Measurements from ENCODE around the gene CAMK2G. TPM values are rescaled to one million over a fixed set of nuclear protein-coding genes. Genes with fewer than 3 reads are reported as not detected.

Gene CAMK2G
- total RNA-seq, 1 donor from 2014 or later: 36.6 TPM

DNA sequence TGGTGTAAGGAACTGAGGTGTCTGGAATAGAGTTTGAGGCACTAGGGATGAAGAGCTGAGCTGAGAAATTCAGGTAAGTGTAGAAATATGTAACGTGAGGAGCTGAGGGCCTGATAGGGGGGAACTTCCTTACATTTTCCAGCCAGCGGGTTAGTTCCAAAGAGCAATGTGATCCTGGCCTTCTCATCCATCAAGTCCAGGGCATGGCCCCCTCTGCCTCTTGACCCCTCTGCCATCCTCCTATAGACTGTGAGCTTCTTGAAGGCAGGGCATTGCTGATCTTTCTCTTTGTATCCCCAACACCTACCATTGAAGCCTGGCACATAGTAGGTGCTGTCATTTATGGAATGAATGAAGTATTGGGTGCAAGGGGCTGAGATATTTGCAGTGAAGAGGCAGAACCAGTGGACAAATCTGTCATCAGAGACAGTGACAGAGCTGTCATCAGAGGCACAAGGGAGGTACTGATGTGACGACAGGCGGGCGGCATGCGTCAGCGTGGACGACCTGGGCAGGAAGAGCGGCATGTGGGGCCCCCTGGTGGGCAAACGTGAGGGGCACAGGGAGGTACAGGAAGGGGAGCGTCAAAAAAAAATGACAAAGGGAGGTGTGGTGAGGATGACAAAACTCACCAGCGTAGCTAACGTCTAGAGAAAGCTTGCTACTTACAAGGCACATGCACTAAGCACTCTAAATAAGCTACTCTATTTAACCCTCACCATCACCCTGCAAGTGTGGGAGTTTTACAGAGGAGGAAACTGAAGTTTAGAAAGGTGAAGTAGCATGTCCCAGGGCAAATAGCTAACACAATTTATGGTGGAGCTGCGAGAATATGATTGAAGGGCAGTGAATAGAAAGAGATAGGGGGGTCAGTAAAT is 5.2 kb upstream of the CAMK2G start:
- H3K36me3 ChIP-seq: no peaks in the 10 kb centered on the region
- peaks cover 11% of the 10 kb centered on the region for H3K27me3 ChIP-seq
- Mint-ChIP-seq H3K27ac (peak overlapping the region; percentile 6), H3K36me3 (no peaks in the 10 kb centered on the region), H3K4me1 (peaks cover 4% of the 10 kb centered on the region), H3K27me3 (ENCODE audit: insufficient read depth, low read depth) (peaks cover 12% of the 10 kb centered on the region), H3K4me3 (peak overlapping the region; percentile 7), H3K9me3 (no peaks in the 10 kb centered on the region)
- H3F3A ChIP-seq (ENCODE audit: low read depth): peaks cover 10% of the 10 kb centered on the region
- H3K9me3 ChIP-seq (ENCODE audit: low read depth): no peaks in the 10 kb centered on the region
- no peaks in the 10 kb centered on the region for H3K79me2 ChIP-seq (ENCODE audit: low read depth)
- no peak for TF ChIP-seq EZH2phosphoT487 (IDR thresholded peaks at IDR 0.05)
- TF ChIP-seq, protein P1, sequence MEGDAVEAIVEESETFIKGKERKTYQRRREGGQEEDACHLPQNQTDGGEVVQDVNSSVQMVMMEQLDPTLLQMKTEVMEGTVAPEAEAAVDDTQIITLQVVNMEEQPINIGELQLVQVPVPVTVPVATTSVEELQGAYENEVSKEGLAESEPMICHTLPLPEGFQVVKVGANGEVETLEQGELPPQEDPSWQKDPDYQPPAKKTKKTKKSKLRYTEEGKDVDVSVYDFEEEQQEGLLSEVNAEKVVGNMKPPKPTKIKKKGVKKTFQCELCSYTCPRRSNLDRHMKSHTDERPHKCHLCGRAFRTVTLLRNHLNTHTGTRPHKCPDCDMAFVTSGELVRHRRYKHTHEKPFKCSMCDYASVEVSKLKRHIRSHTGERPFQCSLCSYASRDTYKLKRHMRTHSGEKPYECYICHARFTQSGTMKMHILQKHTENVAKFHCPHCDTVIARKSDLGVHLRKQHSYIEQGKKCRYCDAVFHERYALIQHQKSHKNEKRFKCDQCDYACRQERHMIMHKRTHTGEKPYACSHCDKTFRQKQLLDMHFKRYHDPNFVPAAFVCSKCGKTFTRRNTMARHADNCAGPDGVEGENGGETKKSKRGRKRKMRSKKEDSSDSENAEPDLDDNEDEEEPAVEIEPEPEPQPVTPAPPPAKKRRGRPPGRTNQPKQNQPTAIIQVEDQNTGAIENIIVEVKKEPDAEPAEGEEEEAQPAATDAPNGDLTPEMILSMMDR (IDR thresholded peaks at IDR 0.05): peak; percentile 87
- TF ChIP-seq EZH2 (IDR thresholded peaks at IDR 0.05): no peak
- H4K20me1 ChIP-seq (ENCODE audit: low read depth): no peaks in the 10 kb centered on the region
- H3K27ac ChIP-seq: no peak overlapping the region
- H3K9ac ChIP-seq: no peak overlapping the region
- H3K4me2 ChIP-seq: no peak overlapping the region
- peak; percentile 91 for DNase-seq (ENCODE audit: low spot score)
- H3K4me1 ChIP-seq: no peaks in the 10 kb centered on the region
- no peak overlapping the region for H3K4me3 ChIP-seq
- peak overlapping the region; percentile 67 for H2AFZ ChIP-seq (replicated peaks)

DNA sequence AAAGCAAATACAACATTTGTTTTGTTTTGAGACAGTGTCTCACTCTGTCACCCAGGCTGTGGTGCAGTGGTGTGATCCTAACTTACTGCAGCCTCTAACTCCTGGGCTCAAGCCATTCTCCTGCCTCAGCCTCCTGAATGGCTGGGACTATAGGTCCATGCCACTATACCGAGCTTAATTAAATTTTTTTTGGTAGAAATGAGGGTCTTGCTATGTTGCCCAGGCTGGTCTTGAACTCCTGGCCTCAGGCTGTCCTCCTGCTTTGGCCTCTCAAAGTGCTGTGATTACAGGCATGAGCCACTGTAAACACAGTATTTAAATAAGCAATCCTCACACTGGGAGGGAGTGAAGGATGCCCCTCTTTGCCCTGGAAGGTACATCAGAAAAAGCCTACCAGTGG is 4.0 kb upstream of the CAMK2G start:
- peaks cover 11% of the 10 kb centered on the region for H3K27me3 ChIP-seq
- H3K4me2 ChIP-seq: no peak overlapping the region
- no peaks in the 10 kb centered on the region for H3K36me3 Mint-ChIP-seq
- peaks cover 12% of the 10 kb centered on the region for H3K27me3 Mint-ChIP-seq (ENCODE audit: insufficient read depth, low read depth)
- H3K4me1 Mint-ChIP-seq: peaks cover 4% of the 10 kb centered on the region
- H3K4me1 ChIP-seq: no peaks in the 10 kb centered on the region
- H4K20me1 ChIP-seq (ENCODE audit: low read depth): peaks cover under 1% of the 10 kb centered on the region
- H3K4me3 Mint-ChIP-seq: no peak overlapping the region
- TF ChIP-seq EZH2 (IDR thresholded peaks at IDR 0.05) (no peak), EZH2phosphoT487 (IDR thresholded peaks at IDR 0.05) (no peak)
- TF ChIP-seq, protein P1 (IDR thresholded peaks at IDR 0.05): no peak
- no peak overlapping the region for H3K4me3 ChIP-seq
- H3K9me3 ChIP-seq (ENCODE audit: low read depth): no peaks in the 10 kb centered on the region
- H3K9ac ChIP-seq: no peak overlapping the region
- no peaks in the 10 kb centered on the region for H3K9me3 Mint-ChIP-seq
- no peaks in the 10 kb centered on the region for H3K36me3 ChIP-seq
- peaks cover under 1% of the 10 kb centered on the region for H3K79me2 ChIP-seq (ENCODE audit: low read depth)
- no peak for DNase-seq (ENCODE audit: low spot score)
- peaks cover 11% of the 10 kb centered on the region for H3F3A ChIP-seq (ENCODE audit: low read depth)
- H3K27ac ChIP-seq: no peak overlapping the region
- no peak overlapping the region for H3K27ac Mint-ChIP-seq
- no peak overlapping the region for H2AFZ ChIP-seq (replicated peaks)

DNA sequence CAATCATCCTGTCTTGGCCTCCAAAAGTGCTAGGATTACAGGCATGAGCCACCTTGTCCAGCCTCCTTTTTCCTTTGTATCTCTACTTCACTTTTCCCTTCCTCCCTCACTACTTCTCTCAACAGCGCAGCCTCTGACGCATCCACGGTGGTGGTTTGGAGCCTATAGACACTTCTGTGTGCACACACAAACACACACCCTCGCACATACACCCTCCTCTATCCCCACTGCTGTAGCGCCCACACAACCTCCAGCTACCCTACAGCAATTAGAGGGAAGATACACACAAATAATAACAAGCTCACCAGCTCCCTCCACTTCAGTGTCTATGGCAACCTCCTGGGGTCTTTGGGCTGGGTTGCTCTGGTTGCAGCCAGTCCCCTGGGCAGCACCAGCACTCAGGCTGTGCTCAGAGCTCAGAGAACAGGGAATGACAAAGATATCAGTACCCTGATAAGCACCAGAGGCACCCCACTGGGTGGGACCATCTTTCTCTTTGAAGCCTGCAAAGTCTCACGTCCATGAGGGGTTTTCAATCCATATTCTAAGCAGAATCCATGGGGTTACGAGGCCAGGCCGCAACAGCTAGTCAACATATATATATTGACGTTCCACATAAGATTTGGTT is 3.3 kb upstream of the CAMK2G start:
- peak overlapping the region; percentile 41 for H3K4me3 Mint-ChIP-seq
- no peak overlapping the region for H3K27ac ChIP-seq
- H3K27me3 Mint-ChIP-seq (ENCODE audit: insufficient read depth, low read depth): peaks cover 12% of the 10 kb centered on the region
- no peak for TF ChIP-seq EZH2phosphoT487 (IDR thresholded peaks at IDR 0.05)
- no peak for TF ChIP-seq EZH2 (IDR thresholded peaks at IDR 0.05)
- TF ChIP-seq, protein P1 (IDR thresholded peaks at IDR 0.05): no peak
- DNase-seq (ENCODE audit: low spot score): no peak
- H3K4me1 Mint-ChIP-seq: peaks cover 11% of the 10 kb centered on the region
- no peaks in the 10 kb centered on the region for H3K9me3 Mint-ChIP-seq
- no peak overlapping the region for H2AFZ ChIP-seq (replicated peaks)
- peaks cover 11% of the 10 kb centered on the region for H3K27me3 ChIP-seq
- H3K4me1 ChIP-seq: peaks cover 7% of the 10 kb centered on the region
- H3K36me3 ChIP-seq: no peaks in the 10 kb centered on the region
- H3K9ac ChIP-seq: no peak overlapping the region
- no peak overlapping the region for H3K4me2 ChIP-seq
- peaks cover 8% of the 10 kb centered on the region for H4K20me1 ChIP-seq (ENCODE audit: low read depth)
- H3K9me3 ChIP-seq (ENCODE audit: low read depth): no peaks in the 10 kb centered on the region
- H3F3A ChIP-seq (ENCODE audit: low read depth): peaks cover 16% of the 10 kb centered on the region
- H3K27ac Mint-ChIP-seq: no peak overlapping the region
- H3K79me2 ChIP-seq (ENCODE audit: low read depth): peaks cover 5% of the 10 kb centered on the region
- peaks cover 6% of the 10 kb centered on the region for H3K36me3 Mint-ChIP-seq
- H3K4me3 ChIP-seq: no peak overlapping the region

Measured in neural progenitor cell (in vitro differentiated cells).